Embryonic facial prominence (tissue), 1 donor: ENCODE data around the gene PRM3.

Source experiments
- DNase-seq: peaks from one replicate; pipeline ENCODE4 v3.0.0-alpha.2; 2016; ENCODE audit errors: extremely low spot score

Gene PRM3

GRCh38 chr16:11258553-11259492, 14.6 kb downstream of the PRM3 start:
- DNase-seq = no peak

GRCh38 chr16:11257131-11257938, 16.1 kb downstream of the PRM3 start:
- peak; percentile 59 for DNase-seq

DNA sequence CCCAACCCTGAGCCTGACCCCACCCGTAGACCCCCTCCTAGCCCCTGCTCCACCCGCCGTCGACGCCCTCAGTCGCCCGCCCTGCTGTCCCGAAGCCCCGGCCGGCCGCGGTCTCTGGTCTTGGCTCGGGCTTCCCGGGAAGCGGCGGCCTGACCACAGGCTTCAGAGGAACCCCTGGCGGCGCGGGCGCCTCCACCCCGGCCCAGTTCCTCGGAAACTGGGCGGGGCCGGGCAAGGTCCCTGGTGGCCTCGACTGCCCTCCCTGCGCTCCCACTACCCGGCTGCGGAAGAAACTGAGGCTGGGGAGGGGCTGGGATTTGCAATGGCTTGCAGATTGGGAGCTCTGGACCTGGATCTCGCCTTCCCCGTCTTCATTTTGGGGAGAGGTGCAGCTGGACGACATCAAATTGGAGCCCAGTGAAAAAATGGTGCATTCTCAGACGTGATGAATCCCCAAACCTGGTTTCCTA, 16.7 kb downstream of the PRM3 start:
- DNase-seq = no peak

DNA sequence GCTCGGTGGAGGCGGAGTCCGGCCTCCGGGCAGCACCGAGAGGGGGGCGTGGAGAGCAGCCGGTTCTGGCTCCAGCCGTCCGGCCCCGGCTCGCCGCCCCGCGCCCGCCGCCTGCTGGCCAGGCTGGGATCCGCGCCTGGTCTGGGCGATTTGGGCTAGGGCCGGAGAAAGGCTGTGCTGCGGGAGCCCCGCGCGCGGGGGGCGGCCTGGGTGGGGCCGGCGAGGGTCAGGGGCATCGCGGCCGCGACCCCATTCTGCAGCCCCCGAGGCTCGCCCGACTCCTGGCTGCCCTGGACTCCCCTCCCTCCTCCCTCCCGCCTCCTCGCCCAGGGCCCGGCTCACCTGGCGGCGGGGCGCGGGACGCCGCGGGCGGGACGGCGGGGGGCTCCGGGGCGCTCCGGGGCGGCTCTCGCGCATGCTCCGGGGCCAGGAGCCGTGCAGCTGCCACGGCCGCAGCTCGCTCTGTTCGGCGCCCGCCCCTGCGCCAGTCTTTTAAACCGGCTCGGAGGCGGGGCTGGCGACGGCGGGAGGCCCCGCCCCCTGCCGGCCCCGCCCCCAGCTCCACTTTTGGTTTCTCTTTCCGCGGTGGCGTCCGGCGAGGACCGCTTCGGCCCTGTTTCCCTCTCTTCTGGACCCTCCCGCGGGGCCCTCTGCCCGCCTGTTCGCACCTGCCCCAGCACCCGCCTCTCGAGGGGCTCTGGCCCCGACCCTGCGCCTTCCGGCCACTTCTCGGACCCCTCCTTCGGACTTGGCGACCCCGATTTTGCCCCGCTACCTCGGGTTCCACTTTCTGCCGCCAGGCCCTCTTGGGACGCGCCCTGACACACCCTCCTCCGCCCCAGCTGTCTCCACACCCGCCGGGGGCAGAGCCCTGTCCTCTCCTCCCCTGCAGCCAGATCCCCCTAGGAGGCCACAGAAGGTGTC, 17.4 kb downstream of the PRM3 start, which contains the start of gene SOCS1:
SOCS1 (minus strand) TSS at position 468 of the 924 bp plus-strand sequence. CDS start 726 bp downstream, outside the sequence.
- peak; percentile 77 for DNase-seq

GRCh38 chr16:11254913-11255736, 18.3 kb downstream of the PRM3 start:
- DNase-seq = no peak

GRCh38 chr16:11253995-11254912, 19.2 kb downstream of the PRM3 start:
- no peak for DNase-seq

GRCh38 chr16:11253009-11253994, 20.1 kb downstream of the PRM3 start:
- no peak for DNase-seq

DNA sequence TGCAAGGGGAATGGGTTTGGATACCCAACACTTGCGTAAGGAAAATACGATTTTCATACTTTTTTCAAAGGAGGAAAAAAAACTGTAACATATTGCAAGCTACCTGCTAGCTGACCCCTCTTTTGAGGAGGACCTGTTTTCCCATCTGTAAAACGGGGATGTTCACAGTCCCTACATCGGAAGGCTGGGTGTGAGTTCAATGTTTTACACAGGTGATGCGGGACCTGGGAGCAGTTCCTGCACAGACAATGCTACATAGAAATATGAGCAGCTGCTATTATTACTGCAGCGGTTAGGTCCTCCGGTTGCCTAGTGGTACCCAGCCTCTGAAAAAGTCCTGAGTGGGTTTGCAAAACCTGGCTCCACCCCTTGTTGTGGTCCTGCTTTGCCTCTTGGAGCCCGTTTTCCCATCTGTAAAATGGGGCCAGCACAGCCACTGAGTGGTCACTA, 20.9 kb downstream of the PRM3 start:
- DNase-seq = no peak

- no peak for DNase-seq
These were observed 21.6 kb downstream of the PRM3 start for GRCh38 chr16:11251525-11252481.

GRCh38 chr16:11250786-11251524, 22.5 kb downstream of the PRM3 start:
- no peak for DNase-seq

DNA sequence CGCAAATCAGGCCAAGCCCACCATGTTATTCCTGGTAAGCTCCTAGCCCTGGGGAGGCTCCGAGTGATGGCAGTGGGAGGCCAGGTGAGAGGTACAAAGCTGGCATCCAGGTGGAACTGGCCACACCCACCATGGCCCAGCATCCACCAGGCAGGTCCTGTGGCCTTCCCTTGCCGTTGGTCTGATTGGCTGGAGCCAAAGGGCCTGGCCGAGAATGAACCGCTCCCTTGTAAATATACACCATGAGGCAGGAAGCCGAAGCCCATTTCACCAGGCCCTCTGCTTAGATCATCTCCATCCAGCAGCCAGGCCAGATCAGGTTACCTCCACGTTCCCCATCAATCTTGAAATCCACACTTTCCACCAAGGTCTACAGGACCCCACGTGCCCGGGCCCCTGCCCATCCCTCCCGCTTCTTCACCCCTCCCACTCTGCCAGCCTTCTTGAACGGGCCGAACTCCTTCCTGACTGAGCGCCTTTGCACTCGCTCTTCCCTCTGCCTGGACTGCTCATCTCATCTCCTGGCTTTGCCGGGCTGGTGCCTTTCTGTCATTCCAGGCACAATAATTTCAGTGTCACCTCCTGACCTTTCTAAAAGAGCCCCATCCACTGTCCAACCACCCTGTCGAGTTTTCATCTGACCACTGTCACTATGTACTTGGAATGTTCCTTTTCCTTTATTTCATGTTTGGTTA, 23.2 kb downstream of the PRM3 start:
- DNase-seq = no peak

- DNase-seq = no peak
These were observed 24.0 kb downstream of the PRM3 start for GRCh38 chr16:11249233-11250061.

GRCh38 chr16:11248133-11248532, 25.3 kb downstream of the PRM3 start:
- DNase-seq = no peak

DNA sequence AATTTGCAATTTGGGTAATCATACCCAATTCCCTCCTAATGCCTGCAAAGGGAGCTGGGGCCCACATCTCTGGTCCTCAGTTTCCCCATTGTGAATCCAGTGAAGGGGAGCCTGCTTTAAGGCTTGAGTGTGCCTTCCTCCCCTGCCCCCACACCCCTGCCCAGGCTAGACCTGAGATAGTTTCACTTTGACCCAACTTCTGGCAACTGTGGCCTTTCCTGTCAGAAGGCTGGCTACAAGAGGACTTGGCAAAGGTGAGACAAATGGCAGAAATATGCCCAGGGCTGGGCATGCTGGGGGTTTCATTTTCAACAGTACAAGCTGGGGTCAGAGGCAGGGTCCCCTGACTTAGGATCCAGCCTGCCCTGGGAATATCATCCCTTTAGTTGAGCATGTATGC, 27.4 kb downstream of the PRM3 start:
- no peak for DNase-seq
